GM18858 (cell line): ENCODE results near the gene INTS3.

Experiments
- ATAC-seq: cut with Tn5 transposase; IDR thresholded peaks from one replicate; pipeline ENCODE4 v1.9.1; 2021; ENCODE audit not compliant: unreplicated experiment

The INTS3 gene

DNA sequence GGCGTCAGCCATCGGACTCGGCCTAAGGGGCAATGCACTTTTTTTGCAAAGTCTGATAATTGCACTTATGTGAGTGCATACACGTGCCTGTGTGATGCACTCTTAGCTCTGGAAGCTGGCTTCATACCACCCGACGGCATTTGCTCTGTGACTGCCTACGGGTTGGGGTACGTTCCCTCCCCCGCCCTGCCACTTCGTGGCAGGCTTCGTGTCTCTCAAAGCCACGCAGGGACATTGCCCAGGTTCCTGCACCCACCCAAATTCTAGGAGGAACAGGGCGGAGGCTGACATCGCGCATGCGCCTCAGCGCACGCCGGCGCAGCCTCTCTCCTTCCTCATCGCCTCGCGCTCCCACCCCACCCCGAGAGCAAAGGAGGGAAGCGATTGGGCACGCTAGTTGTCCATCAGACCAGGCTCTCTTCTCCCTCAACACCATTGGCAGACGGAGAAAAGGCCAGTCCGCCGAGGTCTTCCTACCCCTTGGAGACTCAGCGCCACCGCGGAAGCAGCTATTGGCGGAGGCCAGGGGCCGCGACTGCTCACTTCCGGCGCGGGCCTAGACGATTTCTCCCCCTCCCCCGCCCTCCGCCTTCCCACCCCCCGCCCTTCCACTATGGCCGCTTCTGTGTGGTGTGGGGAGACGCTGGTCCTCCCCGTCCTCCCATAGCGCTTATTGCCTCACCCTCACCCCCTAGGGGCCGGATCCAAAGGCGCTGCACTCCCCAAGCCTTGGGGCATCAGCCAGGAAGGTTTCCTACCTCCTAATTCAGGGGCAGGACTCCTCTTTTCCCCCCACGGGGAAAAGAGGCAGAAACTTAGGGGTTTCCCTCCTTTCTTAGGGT, at the start of gene INTS3:
Gene INTS3, plus strand, starts transcription at position 588 of the 842 bp plus-strand sequence. CDS start 585 bp downstream, outside the sequence.
- peak; percentile 82 for ATAC-seq

DNA sequence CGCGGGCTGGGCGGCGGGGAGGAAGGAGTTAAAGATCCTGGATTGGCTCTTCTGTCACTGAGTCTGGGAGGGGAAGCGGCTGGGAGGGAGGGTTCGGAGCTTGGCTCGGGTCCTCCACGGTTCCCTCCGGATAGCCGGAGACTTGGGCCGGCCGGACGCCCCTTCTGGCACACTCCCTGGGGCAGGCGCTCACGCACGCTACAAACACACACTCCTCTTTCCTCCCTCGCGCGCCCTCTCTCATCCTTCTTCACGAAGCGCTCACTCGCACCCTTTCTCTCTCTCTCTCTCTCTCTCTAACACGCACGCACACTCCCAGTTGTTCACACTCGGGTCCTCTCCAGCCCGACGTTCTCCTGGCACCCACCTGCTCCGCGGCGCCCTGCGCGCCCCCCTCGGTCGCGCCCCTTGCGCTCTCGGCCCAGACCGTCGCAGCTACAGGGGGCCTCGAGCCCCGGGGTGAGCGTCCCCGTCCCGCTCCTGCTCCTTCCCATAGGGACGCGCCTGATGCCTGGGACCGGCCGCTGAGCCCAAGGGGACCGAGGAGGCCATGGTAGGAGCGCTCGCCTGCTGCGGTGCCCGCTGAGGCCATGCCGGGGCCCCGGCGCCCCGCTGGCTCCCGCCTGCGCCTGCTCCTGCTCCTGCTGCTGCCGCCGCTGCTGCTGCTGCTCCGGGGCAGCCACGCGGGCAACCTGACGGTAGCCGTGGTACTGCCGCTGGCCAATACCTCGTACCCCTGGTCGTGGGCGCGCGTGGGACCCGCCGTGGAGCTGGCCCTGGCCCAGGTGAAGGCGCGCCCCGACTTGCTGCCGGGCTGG, 49.1 kb upstream of the INTS3 start, which contains the start of gene NPR1:
Gene NPR1, plus strand, starts transcription at position 170 of the 818 bp plus-strand sequence. Its CDS starts 421 bp downstream, at position 591.
- no peak for ATAC-seq

DNA sequence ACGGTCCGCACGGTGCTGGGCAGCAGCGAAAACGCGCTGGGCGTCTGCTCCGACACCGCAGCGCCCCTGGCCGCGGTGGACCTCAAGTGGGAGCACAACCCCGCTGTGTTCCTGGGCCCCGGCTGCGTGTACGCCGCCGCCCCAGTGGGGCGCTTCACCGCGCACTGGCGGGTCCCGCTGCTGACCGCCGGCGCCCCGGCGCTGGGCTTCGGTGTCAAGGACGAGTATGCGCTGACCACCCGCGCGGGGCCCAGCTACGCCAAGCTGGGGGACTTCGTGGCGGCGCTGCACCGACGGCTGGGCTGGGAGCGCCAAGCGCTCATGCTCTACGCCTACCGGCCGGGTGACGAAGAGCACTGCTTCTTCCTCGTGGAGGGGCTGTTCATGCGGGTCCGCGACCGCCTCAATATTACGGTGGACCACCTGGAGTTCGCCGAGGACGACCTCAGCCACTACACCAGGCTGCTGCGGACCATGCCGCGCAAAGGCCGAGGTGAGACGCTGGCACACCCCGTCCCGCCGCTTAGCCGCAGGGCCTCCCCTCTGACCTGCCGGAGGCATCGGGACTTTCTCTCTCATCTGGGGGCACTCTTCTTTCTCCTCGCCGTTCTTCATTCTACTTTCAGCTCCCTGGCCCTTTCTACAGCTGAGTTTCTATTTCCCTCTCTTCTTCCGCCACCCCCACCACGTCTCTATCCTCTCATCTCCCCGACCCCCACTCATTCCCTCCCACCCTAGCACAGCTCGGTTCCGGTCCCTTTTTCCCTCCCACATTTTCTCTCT, 48.3 kb upstream of the INTS3 start:
- ATAC-seq: no peak

GRCh38 chr1:153680120-153680403, 47.8 kb upstream of the INTS3 start:
- ATAC-seq: no peak

DNA sequence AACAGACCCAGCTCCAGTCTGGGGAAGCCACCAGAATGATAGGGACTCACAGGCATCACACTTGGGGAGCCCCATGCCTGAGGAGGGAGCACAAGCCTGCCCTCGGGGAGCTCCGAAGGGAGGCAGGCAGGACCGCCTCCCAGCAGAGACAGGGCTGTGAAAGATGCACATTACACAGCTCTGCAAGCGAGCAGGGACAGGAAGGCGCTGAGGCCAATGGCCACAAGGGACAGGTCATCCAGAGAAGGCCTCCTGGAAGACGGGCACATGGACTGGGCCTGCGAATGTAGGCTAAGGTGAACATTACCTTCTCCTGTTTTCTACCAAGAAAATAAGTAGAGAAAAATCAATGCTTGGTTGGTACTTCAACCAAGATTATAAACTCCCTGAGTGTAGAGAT, 45.1 kb upstream of the INTS3 start:
- no peak for ATAC-seq

DNA sequence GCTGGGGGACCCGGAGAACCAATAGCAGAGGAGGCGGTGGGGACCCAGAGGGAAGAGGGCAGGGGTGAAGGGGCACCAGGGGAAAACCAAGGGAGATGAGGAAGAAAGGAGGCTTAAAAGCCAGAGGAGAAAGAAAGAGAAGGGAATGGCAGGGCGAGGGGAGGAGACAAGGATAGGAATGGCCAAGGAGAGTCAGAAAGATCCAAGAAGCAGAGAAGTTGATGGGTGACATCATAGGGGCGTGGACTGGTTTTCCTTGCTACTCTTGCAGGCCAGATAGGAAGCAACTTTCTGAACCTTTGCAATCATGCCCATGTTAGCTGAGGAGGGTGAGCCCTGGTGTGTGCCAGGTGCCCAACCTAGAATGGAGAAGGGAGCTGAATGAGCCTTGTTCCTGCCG, 44.0 kb upstream of the INTS3 start:
- ATAC-seq: no peak

DNA sequence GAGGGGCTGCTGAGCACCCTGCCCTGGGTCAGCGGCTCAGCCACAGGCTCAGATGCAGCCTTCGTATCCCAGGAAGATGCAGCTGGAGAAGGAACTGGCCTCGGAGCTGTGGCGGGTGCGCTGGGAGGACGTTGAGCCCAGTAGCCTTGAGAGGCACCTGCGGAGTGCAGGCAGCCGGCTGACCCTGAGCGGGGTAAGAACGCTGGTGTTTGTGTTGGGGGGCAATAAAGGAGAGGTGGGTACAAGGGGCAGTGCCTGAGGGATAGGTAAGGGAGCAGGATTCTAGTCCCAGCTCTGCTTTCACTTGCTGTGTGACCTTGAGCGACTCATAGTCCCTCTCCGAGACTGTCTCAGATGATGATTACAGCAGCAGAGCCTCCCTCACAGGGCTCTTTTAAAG, 43.0 kb upstream of the INTS3 start:
- ATAC-seq: no peak

DNA sequence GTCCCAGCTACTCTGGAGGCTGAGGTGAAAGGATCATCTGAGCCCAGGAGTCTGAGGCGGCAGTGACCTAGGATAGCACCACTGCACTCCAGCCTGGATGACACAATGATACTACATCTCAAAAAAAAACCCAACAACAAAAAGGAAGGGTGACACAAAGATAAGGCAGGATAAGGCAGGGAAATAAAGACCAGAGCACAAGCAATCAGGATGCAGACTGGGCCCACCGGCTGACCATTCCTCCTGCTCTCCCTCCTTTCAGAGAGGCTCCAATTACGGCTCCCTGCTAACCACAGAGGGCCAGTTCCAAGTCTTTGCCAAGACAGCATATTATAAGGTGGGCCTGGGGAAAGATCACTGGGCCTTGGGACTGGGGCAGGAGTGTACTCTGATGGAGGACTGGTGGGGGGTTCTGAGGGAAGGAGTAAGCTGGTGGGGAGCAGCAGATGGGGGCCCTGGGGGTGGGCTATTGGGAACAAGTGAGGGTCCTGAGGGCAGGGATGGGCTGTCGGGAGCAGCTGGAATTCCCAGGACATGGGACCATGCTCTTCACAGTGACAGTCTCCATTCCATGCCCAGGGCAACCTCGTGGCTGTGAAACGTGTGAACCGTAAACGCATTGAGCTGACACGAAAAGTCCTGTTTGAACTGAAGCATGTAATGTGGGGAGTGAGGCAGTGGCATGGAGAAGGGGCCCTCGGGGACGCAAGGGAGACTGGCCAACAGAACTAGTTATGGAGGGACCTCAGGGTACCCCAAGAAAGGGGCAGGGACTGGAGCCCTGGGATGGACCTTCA, 42.1 kb upstream of the INTS3 start:
- ATAC-seq: no peak

GRCh38 chr1:153687346-153688125, 40.3 kb upstream of the INTS3 start:
- ATAC-seq: no peak

GRCh38 chr1:153688276-153688675, 39.6 kb upstream of the INTS3 start:
- ATAC-seq: no peak

DNA sequence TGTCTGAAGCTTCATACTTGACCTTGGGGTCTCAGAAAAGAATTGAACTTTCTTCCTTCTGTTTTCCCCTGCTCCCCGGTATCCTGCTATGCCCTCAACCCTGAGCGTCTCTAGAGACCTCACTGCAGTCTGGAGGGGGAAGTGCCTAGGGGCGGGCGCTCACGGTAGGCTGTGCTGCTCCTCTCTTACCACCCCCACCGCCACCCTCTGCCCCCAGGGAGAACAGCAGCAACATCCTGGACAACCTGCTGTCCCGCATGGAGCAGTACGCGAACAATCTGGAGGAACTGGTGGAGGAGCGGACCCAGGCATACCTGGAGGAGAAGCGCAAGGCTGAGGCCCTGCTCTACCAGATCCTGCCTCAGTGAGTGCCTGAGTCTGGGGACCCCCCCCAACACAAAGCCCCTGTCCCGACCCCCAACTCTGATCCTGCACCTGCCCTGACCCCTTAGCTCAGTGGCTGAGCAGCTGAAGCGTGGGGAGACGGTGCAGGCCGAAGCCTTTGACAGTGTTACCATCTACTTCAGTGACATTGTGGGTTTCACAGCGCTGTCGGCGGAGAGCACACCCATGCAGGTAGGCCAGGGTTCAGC, 39.0 kb upstream of the INTS3 start:
- no peak for ATAC-seq

- ATAC-seq: no peak
Measured at GRCh38 chr1:153693466-153693865, 34.4 kb upstream of the INTS3 start.

- ATAC-seq: no peak
Measured at GRCh38 chr1:153696741-153697140, 31.1 kb upstream of the INTS3 start.

GRCh38 chr1:153697191-153698019, 30.4 kb upstream of the INTS3 start:
- no peak for ATAC-seq

DNA sequence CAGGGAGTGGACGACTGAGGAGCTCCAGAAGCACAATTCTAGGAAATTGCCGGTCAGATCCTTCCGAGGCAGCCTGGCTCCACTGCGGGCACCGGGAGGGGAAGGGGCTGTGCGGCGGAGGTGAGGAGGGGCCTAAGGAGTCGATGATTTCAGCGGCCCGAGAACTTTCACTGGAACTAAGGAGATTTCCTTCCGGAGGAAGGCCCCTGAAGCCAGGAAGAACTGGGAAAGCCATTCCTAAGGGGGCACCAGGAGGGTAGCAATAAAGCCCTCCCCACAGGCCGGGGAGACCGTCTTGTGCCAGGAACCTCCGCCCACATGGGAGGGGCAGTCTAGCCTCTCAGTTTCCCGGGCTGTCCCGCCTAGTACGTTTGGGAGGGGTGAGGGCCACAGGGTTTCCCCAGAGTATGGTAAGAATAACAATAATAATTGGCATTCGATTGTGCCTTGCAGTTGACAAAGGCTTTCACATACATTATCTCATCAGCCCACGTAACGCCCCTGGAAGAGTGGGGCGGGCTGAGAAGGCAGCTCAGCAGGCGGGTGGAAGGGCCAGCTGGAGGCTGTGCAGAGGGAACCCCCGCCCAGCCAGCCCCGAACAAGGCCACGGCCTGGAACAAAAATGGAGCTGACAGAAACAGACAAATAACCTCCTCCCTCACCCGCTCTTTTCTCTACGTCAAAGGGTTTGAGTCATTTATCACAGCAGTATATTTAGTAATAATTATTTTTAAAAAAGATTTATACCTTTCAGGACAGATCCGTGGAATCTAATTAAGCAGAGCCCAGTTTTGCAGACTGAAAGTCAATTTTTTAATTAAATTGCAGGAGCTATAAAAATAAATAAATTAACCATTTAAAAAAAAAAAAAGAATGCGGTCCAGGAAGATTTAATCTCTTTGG, 29.6 kb upstream of the INTS3 start:
- ATAC-seq: no peak

DNA sequence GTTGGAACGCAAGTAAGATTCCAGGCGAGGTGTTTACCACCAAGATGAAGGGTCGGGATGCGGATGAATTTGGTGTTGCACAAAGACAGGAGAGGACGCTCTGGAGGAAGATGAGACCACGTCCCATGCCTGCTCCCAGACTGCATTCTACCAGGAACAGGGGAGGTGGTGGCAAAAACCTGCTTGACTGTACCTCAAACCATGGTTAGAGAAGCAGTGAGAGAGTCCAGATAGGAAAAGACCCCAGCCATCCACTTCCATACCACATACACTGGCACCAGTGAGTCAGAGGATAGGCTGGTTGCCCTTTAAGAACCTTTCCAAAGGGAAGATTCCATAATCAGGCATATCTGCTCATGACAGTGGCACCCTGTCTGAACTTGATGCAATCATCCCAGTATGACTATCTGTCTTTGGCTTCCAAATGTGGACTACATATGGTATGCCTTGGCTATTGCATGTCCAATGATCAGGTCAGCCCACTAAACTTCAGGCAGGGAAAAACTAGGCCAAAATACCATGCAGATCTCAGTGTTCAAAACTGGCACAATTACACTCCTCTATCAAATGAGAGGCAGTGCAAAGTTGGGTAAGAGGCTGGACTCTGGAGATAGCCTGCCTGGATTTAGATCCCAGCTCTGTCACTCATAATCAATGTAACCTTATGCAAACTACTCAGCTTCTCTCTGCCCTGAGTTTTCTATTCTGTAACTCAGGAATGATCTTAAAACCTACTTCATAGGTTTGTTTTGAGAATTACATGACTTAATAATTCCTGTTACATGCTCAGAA, 28.7 kb upstream of the INTS3 start:
- ATAC-seq: no peak

- ATAC-seq: no peak
Measured at GRCh38 chr1:153699768-153700167, 28.1 kb upstream of the INTS3 start.
